SK-N-SH (cell line): ENCODE results near the gene LRRC59.

Source experiments
- CTCF ChIP-seq: fragments of 200-600 bp; sonication (generic); IDR thresholded peaks from 2 replicates; pipeline ENCODE4 v1.6.1; 2017; ENCODE audit warnings: antibody characterized with exemption, mild to moderate bottlenecking, moderate library complexity
- EP300 ChIP-seq, 2 experiments: IDR thresholded peaks; 2 replicates each; pipeline versions ENCODE4 v1.4.0 to v1.6.1; 2012; ENCODE audit warnings: borderline replicate concordance in 1 of 2, low read depth in 1 of 2, low read length in 1 of 2
- EZH2phosphoT487 ChIP-seq: fragments of 200-600 bp; sonication (generic); IDR thresholded peaks from 2 replicates; pipeline ENCODE4 v1.6.1; 2017; ENCODE audit warnings: low read depth, mixed run types, mild to moderate bottlenecking, antibody characterized with exemption, moderate library complexity, borderline replicate concordance
- FOXM1 ChIP-seq: IDR thresholded peaks from 2 replicates; pipeline ENCODE4 v1.4.0; 2012; ENCODE audit warnings: low read depth, mild to moderate bottlenecking
- MAX ChIP-seq: IDR thresholded peaks from 2 replicates; pipeline ENCODE4 v1.4.0; 2012; ENCODE audit warnings: low read depth
- MXI1 ChIP-seq: IDR thresholded peaks from 2 replicates; pipeline ENCODE4 v1.6.1; 2012; ENCODE audit warnings: mild to moderate bottlenecking, low read depth, low read length, improper control_type of control experiment
- PBX3 ChIP-seq: IDR thresholded peaks from 2 replicates; pipeline ENCODE4; 2012
- POLR2AphosphoS5 ChIP-seq: IDR thresholded peaks from 2 replicates; pipeline ENCODE4 v1.6.1; 2012; ENCODE audit warnings: low read depth, low read length
- RCOR1 ChIP-seq: fragments of 150-350 bp; IDR thresholded peaks from 2 replicates; pipeline ENCODE4 v1.6.1; 2017; ENCODE audit warnings: antibody characterized with exemption, low read length
- REST ChIP-seq: IDR thresholded peaks from 2 replicates; pipeline ENCODE4 v1.6.1; 2012; ENCODE audit warnings: mild to moderate bottlenecking, low read depth, low read length, moderate library complexity
- RFX5 ChIP-seq: IDR thresholded peaks from 2 replicates; pipeline ENCODE4 v1.6.1; 2012; ENCODE audit warnings: mild to moderate bottlenecking, improper control_type of control experiment, low read length
- SIN3A ChIP-seq: IDR thresholded peaks from 2 replicates; pipeline ENCODE4 v1.6.1; 2012; ENCODE audit warnings: low read depth, mild to moderate bottlenecking, low read length, moderate library complexity, borderline replicate concordance
- USF2 ChIP-seq: fragments of 150-350 bp; IDR thresholded peaks from 2 replicates; pipeline ENCODE4 v1.6.1; 2017; ENCODE audit warnings: antibody characterized with exemption, low read length, low read depth, borderline replicate concordance

GRCh38 chr17:50381260-50381815 is 16.0 kb downstream of the LRRC59 start:
- no peak for TF ChIP-seq POLR2AphosphoS5
- no peak for TF ChIP-seq SIN3A
- TF ChIP-seq REST = no peak
- no peak for TF ChIP-seq USF2
- TF ChIP-seq EZH2phosphoT487 = no peak
- TF ChIP-seq EP300 (IDR thresholded peaks at IDR 0.05; ENCODE audit: borderline replicate concordance in 1 of 2, low read depth in 1 of 2, low read length in 1 of 2) = no peak
- TF ChIP-seq RFX5 = no peak
- TF ChIP-seq CTCF = no peak
- TF ChIP-seq RCOR1 = no peak
- no peak for TF ChIP-seq PBX3
- no peak for TF ChIP-seq MXI1
- TF ChIP-seq MAX = no peak
- TF ChIP-seq FOXM1 = no peak
